Heart left ventricle (tissue), 13 donors: Measurements from ENCODE around the gene IPO13.

Experiments
- POLR2A ChIP-seq, 2 donors: fragments of 450-650 bp; IDR thresholded peaks; one replicate each; pipeline ENCODE4 v1.6.1; 2017; ENCODE audit warnings: antibody characterized with exemption in 2 of 2, mild to moderate bottlenecking in 2 of 2, moderate library complexity in 2 of 2
- TF ChIP-seq, protein P1 (sequence below), 12 donors: fragments of 200-600 bp; sonication (generic) in 4 of 12; IDR thresholded peaks; one replicate each; pipeline versions ENCODE4 v1.5.0 to v1.8.0; 2018 to 2022; ENCODE audit warnings: antibody characterized with exemption in 12 of 12, mild to moderate bottlenecking in 5 of 12
- donor health status: ischemic (EF 13 %, LVEDD 7.1; RV severe dilation, severe dysfunction).
- donor health status: DM: no; HTN: yes; CAD: no.
- donor health status: DM: no; HTN: no; CAD: no.
- donor health status: ischemic (EF 25% LVEDD 6.9; RV normal size, moderate dysfunction).
- donor health status: ischemic (EF 25% LVEDD 5.7; RV mildly dilated, moderate dysfunction).
- donor health status: ischemic (EF 35%, LVEDD 5.7; RV mildly dilated, moderate dysfunction).
- donor health status: nonischemic (EF 11% LVEDD 7.7; RV severe dilation, severe dysfunction).
- donor health status: DM: yes; HTN: yes; CAD: no.
- donor health status: PGD.
- donor health status: ischemic (EF 29% LVEDD 5.4; RV normal size, mild dysfunction).
- donor health status: nonischemic (EF 23%, LVEDD 6.1; RV moderate dilation, normal function).

DNA sequence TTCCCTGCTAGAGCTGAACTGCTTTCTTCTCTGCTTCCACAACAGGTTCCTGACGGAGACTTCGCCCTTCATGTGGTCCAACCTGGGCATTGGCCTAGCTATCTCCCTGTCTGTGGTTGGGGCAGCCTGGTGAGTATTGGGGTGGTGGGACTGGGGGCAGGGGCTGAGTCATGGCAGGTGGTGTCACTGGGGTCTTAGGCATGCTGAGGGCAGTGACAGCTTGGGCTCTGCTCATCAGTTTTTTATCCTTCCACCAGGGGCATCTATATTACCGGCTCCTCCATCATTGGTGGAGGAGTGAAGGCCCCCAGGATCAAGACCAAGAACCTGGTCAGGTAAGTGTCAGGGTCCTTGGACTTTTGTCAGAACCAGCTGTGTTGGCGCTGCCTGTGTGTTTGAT, 29.3 kb downstream of the IPO13 start:
- TF ChIP-seq, protein P1, sequence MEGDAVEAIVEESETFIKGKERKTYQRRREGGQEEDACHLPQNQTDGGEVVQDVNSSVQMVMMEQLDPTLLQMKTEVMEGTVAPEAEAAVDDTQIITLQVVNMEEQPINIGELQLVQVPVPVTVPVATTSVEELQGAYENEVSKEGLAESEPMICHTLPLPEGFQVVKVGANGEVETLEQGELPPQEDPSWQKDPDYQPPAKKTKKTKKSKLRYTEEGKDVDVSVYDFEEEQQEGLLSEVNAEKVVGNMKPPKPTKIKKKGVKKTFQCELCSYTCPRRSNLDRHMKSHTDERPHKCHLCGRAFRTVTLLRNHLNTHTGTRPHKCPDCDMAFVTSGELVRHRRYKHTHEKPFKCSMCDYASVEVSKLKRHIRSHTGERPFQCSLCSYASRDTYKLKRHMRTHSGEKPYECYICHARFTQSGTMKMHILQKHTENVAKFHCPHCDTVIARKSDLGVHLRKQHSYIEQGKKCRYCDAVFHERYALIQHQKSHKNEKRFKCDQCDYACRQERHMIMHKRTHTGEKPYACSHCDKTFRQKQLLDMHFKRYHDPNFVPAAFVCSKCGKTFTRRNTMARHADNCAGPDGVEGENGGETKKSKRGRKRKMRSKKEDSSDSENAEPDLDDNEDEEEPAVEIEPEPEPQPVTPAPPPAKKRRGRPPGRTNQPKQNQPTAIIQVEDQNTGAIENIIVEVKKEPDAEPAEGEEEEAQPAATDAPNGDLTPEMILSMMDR (IDR thresholded peaks at IDR 0.05) = no peak
- TF ChIP-seq POLR2A (IDR thresholded peaks at IDR 0.05) = no peak
